HUES6 (cell line): ENCODE results near the gene SRRM4.

ENCODE experiments used
- H3K27ac ChIP-seq: 2 replicates; pipeline ENCODE4 v1.7.0; 2013; ENCODE audit warnings: low read depth, mild to moderate bottlenecking, low read length, inconsistent platforms
- H3K27me3 ChIP-seq: 2 replicates; pipeline ENCODE4 v1.6.1; 2013; ENCODE audit warnings: low read length; ENCODE audit not compliant: control insufficient read depth, insufficient read depth
- H3K36me3 ChIP-seq: 2 replicates; pipeline ENCODE4 v1.6.1; 2013; ENCODE audit warnings: low read length; ENCODE audit not compliant: control insufficient read depth, insufficient read depth
- H3K4me1 ChIP-seq: 2 replicates; pipeline ENCODE4 v1.6.1; 2013; ENCODE audit warnings: low read length; ENCODE audit not compliant: control insufficient read depth, insufficient read depth
- H3K4me3 ChIP-seq: 2 replicates; pipeline ENCODE4 v1.5.1; 2013; ENCODE audit warnings: low read depth, low read length
- H3K9ac ChIP-seq: one replicate; pipeline ENCODE4 v1.6.1; 2013; ENCODE audit warnings: mild to moderate bottlenecking, low read length
- H3K9me3 ChIP-seq: 2 replicates; pipeline ENCODE4 v1.6.1; 2013; ENCODE audit warnings: low read depth, low read length; ENCODE audit not compliant: control insufficient read depth, insufficient read depth

The SRRM4 gene, protein sequence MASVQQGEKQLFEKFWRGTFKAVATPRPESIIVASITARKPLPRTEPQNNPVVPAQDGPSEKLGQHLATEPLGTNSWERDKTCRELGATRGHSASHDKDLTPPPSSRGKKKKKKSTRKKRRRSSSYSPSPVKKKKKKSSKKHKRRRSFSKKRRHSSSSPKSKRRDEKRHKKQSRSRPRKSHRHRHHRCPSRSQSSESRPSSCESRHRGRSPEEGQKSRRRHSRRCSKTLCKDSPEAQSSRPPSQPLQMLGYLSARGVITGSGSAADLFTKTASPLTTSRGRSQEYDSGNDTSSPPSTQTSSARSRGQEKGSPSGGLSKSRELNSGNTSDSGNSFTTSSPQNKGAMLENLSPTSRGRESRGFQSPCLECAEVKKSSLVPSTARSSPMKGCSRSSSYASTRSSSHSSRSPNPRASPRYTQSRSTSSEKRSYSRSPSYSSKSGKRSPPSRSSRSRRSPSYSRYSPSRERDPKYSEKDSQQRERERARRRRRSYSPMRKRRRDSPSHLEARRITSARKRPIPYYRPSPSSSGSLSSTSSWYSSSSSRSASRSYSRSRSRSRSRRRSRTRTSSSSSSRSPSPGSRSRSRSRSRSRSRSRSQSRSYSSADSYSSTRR

GRCh38 chr12:118981285-118982211 lies at the start of gene SRRM4:
Gene SRRM4 (plus strand): TSS chr12:118981541. CDS start chr12:118981883, 342 bp downstream.
- H3K9me3 ChIP-seq: no peaks in the 10 kb centered on the region
- H3K4me3 ChIP-seq: peak within 1 kb of the TSS; percentile 86
- peaks cover 72% of the 10 kb centered on the region for H3K27me3 ChIP-seq
- peak within 1 kb of the TSS; percentile 53 for H3K9ac ChIP-seq
- peaks cover 4% of the 10 kb centered on the region; the same call in 1 of the 2 replicates for H3K4me1 ChIP-seq
- H3K36me3 ChIP-seq: no peaks in the 10 kb centered on the region
- H3K27ac ChIP-seq: no peak within 1 kb of the TSS

DNA sequence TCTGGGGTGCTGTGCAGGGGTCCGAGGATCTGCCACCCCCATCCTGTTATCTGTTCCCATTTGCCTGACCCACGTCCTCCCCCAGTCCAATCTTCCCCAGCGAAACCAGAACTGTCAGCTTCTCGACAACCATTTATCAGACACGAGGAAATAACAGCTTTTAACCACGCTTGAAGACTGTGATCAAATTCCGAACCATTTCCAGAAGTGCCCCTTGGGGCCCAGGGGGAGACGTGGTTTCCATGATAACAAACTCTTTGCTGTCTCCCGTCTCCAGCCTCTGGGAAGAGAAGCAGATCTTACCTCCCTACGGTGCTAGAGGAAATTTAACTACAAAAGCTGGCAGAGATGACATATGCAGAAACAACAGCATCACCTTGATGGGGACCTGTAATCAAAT lies 35.1 kb upstream of the SRRM4 start:
- H3K4me3 ChIP-seq: no peak overlapping the region
- H3K4me1 ChIP-seq: no peaks in the 10 kb centered on the region
- H3K27ac ChIP-seq: no peak overlapping the region

GRCh38 chr12:118958520-118958919 lies 22.8 kb upstream of the SRRM4 start:
- H3K27ac ChIP-seq: no peak overlapping the region
- H3K36me3 ChIP-seq: no peaks in the 10 kb centered on the region
- H3K9ac ChIP-seq: no peak overlapping the region
- peaks cover 7% of the 10 kb centered on the region; the same call in 1 of the 2 replicates for H3K27me3 ChIP-seq
- H3K4me3 ChIP-seq: no peak overlapping the region
- H3K9me3 ChIP-seq: no peaks in the 10 kb centered on the region
- peaks cover 9% of the 10 kb centered on the region; the same call in 1 of the 2 replicates for H3K4me1 ChIP-seq

More for the DNA sequence above, 35.1 kb upstream of the SRRM4 start:
- H3K9me3 ChIP-seq: no peaks in the 10 kb centered on the region
- H3K9ac ChIP-seq: no peak overlapping the region
- H3K36me3 ChIP-seq: no peaks in the 10 kb centered on the region
- H3K27me3 ChIP-seq: peaks cover 38% of the 10 kb centered on the region

DNA sequence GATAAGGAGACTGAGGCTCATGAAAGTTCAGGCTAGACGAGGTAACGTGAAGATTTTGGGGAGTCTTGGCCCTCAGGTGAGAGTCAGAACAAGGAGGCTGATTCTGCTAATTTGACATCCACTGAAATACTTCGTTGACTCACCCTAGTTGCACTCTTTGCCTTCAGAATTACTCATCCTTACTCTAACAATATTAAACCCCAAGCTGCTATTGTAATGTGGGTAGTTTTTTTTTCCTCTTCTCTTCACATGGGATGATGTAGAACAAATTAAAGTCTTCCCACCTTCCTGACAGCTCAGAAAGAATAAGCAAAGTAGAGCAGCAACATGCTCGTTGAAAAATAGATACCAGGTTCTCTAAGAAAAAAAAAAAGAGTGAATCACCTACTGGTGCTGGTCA lies 22.0 kb upstream of the SRRM4 start:
- H3K27ac ChIP-seq: no peak overlapping the region
- H3K4me1 ChIP-seq: peaks cover 9% of the 10 kb centered on the region; the same call in 1 of the 2 replicates
- no peaks in the 10 kb centered on the region for H3K9me3 ChIP-seq
- H3K4me3 ChIP-seq: no peak overlapping the region
- no peak overlapping the region for H3K9ac ChIP-seq
- H3K27me3 ChIP-seq: peaks cover 7% of the 10 kb centered on the region; the same call in 1 of the 2 replicates
- no peaks in the 10 kb centered on the region for H3K36me3 ChIP-seq

DNA sequence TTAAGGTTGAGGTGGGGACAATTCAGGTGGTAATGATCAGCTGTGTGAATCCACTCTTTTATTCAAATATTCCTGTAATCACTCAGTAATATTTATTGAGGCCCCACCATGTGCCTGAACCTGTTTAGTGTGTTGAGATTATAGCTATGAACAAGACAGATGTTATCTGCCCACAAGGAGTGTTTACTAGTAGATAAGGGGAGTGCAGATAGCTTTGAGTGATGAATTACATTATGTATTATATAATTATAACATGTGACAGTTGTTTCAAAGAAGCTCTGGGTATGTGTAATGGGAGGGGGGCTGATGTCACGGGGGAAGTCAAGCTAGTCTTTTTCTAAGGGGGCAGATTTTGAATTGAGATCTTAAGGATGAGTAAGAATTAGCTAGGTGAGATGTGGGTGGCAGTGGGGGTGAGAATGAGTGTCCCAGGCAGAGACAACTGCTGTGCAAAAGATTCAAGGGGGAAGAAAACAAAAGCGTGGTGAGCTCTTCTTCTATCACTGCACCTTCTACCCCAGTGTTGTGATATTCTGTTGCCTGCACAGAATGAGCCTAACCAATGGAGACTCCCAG lies 21.3 kb upstream of the SRRM4 start:
- Histone ChIP-seq H3K4me1 (peaks cover 9% of the 10 kb centered on the region; the same call in 1 of the 2 replicates), H3K36me3 (no peaks in the 10 kb centered on the region), H3K4me3 (no peak overlapping the region), H3K27me3 (peaks cover 15% of the 10 kb centered on the region), H3K9me3 (no peaks in the 10 kb centered on the region), H3K9ac (no peak overlapping the region), H3K27ac (no peak overlapping the region)

- Histone ChIP-seq H3K27me3 (peaks cover 20% of the 10 kb centered on the region), H3K27ac (no peak overlapping the region), H3K4me1 (peaks cover 9% of the 10 kb centered on the region; the same call in 1 of the 2 replicates), H3K9me3 (no peaks in the 10 kb centered on the region), H3K36me3 (no peaks in the 10 kb centered on the region), H3K4me3 (no peak overlapping the region), H3K9ac (no peak overlapping the region)
These were observed 20.5 kb upstream of the SRRM4 start for GRCh38 chr12:118960865-118961264.

- Histone ChIP-seq H3K4me1 (no peaks in the 10 kb centered on the region), H3K9me3 (no peaks in the 10 kb centered on the region), H3K36me3 (no peaks in the 10 kb centered on the region), H3K27ac (no peak overlapping the region), H3K27me3 (peaks cover 13% of the 10 kb centered on the region; the same call in 1 of the 2 replicates), H3K9ac (no peak overlapping the region), H3K4me3 (no peak overlapping the region)
These were observed 16.4 kb upstream of the SRRM4 start for GRCh38 chr12:118964988-118965387.

DNA sequence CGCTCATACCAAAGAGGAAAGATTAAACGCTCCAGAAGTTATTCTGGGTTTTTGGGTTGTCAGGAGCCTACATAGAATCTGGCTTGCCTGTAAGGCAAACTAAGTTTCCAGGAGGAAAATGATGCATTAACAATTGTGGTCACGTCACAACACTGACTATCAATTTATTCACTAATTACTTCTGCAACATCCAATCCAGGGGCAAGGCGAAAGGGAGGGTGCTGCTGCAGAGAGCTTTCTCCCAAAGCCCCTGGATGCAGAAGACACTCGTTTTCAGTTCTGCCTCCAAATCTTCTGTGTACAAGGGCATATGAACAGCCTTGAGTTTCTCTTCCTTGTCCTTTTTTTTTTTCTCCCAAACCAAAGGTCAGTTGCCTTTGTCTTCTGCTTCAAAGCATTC lies 10.5 kb upstream of the SRRM4 start:
- Histone ChIP-seq H3K9ac (no peak overlapping the region), H3K27me3 (peaks cover 9% of the 10 kb centered on the region; the same call in 1 of the 2 replicates)

DNA sequence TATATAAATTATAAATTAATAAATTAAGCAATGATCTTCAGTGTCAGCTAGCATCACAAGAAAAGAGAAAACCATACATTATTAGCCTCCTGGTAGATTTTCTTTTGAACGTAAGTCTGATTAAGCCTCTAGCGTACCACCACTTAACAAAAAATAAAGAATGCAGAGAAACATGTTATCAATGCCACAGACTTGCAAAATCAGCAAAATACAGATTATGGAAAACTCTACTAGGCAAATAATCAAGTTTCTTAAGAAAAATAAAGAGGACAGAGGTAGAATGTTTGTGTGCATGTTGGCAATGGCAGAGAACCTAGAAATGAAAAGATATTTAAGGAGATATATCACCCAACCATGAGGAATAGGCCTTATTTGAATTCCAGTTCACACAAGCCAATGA lies 8.4 kb upstream of the SRRM4 start:
- no peak overlapping the region for H3K9ac ChIP-seq
- H3K4me3 ChIP-seq: no peak overlapping the region
- no peaks in the 10 kb centered on the region for H3K4me1 ChIP-seq

More for the DNA sequence above, 10.5 kb upstream of the SRRM4 start:
- Histone ChIP-seq H3K4me3 (no peak overlapping the region), H3K4me1 (no peaks in the 10 kb centered on the region), H3K36me3 (no peaks in the 10 kb centered on the region), H3K27ac (no peak overlapping the region), H3K9me3 (no peaks in the 10 kb centered on the region)

DNA sequence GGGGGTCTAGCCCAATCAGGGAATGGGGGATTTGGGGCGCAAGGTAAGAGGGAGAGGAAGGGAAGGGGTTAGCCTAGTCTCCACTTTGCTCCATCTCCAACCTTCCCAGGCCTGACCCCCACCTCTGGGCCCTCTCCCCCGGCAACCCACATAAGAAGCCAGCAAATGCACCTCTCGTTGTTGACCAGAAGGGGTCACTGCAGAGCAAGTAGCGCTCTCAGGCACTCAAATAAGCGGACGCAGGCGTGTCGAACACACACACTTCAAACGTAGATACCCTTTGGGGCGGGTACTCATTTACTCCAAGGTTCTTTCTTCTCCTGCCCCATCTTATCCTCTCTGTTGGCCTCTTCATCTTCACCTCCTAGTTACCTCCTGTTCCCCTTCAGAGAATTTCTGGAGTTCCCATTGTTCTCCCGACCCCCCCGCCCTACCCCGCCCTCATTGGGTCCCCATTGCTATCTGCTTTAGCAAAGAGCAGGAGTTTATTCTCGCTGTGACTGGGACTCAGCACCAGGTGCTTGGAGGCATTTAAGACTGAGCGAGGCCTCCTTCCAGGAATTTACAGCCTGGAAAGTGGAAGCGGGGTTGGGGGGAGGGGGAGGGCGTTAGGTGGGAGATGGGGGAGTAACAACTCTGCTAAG lies 1.5 kb upstream of the SRRM4 start:
- H3K27ac ChIP-seq: no peak overlapping the region
- H3K9ac ChIP-seq: no peak overlapping the region
- H3K9me3 ChIP-seq: no peaks in the 10 kb centered on the region
- no peaks in the 10 kb centered on the region for H3K36me3 ChIP-seq
- H3K4me1 ChIP-seq: no peaks in the 10 kb centered on the region
- peaks cover 70% of the 10 kb centered on the region for H3K27me3 ChIP-seq
- H3K4me3 ChIP-seq: peak overlapping the region; percentile 86

More for the DNA sequence above, 8.4 kb upstream of the SRRM4 start:
- H3K9me3 ChIP-seq: no peaks in the 10 kb centered on the region
- no peak overlapping the region for H3K27ac ChIP-seq
- H3K27me3 ChIP-seq: peaks cover 27% of the 10 kb centered on the region; the same call in 1 of the 2 replicates
- H3K36me3 ChIP-seq: no peaks in the 10 kb centered on the region
